Measurements from ENCODE around the gene ROS1.

The ROS1 gene

DNA sequence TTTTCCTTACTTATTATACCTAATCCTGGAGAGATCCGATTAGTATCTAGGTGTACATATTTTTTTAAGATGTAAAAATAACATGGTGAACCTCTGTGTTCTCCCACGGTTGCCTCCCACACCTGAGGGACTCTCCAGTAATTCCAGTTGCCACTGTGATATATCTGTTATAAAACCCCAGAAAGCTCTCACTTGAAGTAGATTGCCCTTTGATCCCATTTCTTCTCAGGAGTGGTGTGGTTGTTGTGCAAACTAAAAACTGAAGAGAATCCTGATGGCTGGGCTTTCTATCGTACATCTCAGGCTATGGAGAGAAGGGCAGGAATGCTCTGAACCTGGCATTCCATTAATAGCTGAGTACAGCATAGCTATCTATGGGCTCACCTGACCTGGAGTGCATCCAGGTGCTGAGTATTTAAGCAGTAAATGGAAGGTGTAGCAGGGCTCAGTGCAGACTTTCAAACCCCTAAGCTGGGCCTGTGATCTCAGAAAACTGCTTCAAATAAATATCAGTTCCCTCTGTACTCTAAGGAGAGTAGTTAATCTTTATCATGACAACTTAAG is 119.4 kb downstream of the ROS1 start:
- no peak for DNase-seq

DNA sequence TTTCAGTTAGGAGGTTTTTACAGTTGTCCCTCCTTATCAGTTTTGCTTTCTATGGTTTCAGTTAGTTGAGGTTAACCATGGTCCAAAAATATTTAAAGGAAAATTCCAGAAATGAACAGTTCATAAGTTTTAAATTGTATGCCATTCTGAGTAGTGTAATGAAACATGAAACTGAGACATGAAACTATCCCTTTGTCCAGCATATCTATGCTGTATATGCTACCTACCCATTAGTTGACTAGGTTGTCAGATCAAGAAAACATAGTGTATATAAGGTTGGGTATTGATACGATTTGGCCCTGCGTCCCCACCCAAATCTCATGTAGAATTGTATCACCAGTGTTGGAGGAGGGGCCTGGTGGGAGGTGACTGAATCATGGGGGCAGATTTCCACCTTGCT is 121.3 kb downstream of the ROS1 start:
- no peak for DNase-seq

DNA sequence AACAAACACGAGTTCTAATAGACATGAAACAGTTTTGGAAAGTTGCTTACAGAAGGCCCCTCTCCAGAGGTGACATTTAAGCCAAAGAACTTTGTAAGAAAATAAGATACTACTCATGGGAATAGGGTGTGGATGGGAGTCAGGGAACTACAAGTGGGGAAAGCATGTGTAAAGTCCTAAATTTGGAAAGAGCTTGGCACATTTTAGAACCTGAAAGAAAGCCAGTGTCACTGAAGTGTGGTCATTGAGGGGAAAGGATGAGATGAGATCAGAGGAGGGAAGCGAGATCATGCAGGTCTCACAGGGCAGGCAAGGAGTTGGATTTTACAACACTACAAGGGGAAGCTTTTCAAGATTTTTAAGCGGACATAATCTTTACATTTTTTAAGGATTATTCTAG is 122.4 kb downstream of the ROS1 start:
- no peak for DNase-seq

DNA sequence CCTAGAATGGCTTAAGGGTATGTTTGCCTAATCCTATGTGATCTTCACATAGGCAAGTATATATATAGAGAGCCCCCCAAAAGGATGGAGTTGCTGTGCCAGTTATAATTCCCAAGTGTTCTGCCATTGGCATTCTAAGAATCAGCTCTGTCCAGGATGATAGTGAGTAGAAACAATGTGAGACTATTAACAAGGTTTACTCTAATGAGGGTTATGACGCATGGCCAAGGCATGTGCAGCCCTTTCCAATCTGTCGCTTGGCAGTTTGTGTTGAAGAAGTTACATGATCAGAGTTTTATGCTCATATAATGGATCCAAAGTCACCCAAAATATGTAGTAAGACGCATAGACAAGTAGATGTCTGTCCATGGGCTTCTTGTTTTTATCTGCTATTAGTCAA is 126.8 kb downstream of the ROS1 start:
- DNase-seq = no peak

DNA sequence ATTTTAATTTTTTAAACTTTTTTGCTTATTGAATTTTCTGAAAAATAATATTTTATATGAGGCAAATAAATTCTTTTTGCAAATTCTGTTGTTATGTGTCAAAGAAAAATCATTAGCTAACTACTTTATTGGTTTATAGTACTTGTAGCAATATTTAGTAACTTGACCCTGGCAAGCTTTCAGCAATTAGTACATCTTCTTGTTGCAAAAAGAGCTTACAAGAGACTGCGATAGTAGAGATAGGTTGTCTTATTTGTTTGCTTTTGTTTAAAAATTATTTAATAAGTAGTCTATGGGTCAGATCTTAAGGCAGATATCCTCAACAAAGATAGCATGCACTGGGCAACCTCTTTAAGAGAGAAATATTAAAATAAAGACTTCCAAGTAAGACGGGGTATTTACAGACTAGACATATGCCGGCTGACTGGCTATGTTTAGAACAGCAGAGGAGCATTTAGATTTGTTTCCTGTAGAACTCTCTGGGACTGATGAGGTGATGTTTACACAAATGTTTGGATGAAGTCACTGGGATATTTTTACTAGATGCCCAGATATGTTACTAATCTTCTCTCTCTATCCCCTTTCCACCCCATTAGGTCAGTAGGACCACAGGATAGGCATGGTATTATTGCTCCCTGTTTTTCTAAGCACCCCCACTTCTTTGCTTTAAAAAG is 135.4 kb downstream of the ROS1 start:
- DNase-seq = no peak

DNA sequence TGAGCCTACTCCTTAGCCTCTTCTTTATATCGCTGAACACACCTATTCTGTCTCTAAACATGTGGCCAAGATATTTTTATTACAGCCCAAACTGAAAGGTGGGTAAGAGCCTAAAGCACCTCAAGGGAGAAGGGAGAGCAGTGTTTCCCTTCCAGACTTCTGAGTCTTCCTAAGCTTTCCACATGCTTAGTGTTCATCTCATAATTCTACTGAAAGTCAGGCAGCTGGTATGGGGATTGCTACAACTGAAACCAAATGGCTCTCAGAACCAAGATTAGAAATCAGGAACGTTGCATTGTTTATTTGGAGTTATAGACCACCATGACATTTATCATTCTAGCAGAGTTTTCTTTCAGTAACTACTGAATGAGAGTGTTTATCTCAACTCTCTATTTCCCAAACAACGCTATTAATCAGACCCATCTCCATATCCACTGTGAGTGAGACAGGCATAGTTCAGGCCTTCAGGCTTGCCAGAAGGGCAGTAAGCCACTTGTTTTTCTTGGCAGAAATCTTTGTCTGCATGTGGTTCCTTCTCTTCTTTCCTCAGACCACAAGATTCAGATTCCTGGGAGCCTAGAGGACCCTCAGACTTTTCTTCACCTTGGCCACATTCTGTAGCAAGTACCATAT is 137.5 kb downstream of the ROS1 start:
- DNase-seq = no peak

DNA sequence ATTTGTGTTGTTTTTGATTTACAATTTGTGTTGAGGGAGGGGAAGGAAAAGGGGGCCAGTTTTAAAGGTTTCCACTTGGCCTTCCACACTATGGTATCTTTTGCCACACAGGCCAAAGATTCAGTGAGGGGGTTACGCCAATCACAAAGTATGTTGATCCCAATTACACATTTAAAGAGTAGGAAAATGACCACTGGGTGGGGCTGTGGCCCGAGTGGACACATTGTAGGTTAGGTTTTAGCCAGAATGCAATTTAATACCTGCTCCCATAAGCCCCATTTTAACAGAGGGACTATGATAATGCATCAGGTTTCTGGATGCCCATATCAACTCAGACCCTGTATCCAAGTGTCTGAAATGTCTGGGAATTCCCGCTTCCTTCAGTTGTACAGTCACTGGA is 144.8 kb downstream of the ROS1 start:
- no peak for DNase-seq

DNA sequence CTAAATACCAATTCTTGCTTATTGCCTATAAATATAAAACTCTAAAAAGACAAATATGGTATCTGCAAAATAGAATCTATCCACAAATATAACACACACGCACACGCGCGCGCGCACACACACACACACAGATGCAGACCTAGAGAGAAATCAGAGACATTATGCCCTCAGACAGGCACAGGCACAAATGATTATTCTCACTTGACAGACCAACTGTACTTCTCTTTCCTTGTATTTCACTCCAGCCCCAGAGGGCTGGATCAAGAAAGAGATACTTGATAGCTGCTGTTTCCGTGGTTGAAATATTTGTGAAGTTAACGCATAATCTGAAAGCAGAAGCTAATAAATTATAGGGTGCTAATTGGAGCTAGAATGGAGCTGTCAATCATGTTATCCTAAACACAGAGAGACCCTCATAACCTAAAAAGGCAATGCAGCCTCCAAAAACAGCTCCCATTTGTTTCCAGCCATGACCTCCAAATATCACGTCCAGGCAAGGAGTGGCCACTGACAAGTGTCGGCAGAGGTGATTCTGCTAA is 148.9 kb downstream of the ROS1 start:
- DNase-seq = no peak

DNA sequence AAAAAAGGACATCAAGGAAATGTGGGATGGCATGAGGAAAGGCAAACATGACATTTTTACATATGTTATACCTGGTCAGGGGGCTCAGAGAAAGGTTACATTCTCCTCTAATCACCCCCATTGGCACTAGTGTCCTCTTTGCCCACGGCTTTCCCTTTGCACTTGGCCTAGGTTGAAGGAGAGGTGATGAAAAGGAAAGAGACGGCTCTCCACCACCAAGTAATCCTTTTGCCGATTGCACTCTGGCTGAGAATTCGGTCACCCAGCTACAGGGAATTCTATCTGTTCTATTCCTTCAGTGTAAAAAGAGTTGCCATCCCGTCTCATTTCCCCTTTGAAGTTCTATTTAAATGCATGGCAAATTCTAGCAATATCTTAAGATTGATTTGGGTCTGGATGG is 150.0 kb downstream of the ROS1 start:
- DNase-seq = no peak

DNA sequence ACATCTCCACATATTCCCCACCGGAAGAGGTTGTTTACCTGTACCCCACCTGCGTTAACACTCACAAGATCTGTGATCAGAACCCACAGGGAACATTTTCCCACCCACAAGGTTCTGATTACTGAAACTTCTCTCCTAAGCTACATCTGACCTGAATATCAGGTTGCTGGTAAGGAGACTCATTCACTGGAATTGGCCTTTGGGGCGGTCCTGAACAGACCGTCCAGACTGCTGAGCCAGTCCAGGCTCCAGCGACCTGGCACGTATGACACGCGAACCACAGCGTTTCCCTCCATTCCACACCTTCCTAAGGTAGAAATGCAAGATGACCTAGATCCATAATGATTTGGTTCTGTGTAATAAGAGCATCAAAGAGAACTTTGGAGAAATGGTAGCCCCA is 150.5 kb downstream of the ROS1 start:
- DNase-seq = no peak

DNA sequence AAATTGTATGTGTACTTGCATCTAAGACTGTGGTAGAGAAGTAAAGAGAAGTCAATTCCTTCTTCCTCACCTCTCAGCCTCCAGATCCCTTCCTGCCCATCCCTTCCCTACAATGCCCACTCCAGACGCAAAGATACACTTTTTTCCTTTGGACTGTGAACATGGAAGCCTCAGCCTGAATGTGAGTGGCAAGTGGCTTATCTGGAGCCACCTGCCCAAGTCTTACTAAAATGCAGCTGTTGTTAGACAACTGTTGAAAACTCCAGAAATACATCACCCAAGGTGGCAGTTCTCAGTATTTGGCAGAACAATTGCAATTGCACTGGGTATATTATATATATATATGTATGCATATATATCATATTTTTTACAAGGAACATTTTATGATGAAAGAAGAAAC is 152.9 kb downstream of the ROS1 start:
- DNase-seq = no peak

DNA sequence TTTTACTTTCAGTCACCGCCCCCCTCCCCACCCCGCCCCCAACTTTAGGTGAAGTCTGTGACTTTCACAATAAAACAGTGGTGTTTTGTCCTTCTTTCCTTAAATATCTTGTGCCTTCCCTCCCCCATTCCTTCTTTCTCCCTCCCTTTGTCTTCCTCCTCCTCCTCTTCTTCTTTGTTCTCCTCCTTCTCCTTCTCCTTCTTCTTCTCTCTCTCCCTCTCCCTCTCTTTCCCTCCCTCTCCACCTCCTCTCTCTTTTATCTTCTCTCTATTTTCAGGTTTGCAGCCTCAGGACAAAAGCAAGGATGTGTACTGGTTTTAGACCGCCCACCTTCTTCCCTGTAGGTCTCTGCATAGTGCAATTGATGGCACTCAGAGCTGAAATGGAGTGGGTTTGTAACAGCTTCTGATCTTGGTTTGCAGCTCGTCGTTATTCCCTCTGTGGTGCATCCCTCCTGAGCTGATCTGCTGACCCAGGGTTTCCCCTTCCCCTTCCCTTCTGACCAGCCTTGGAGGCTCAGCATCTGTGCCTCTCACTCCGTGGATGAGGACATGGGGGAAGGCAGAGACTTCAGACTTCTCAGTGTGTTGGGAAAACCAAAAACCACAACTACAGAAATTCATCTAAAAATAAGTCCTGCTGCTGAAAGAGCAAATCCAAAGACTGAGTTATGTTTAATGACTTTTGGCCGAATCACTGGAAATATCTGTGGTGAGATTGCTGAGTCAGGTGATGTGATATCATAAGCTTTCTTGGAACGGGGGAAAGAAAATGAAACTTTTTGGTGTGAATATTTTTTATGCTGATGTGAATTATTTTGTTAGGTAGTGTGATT is 153.5 kb downstream of the ROS1 start:
- DNase-seq = no peak

DNA sequence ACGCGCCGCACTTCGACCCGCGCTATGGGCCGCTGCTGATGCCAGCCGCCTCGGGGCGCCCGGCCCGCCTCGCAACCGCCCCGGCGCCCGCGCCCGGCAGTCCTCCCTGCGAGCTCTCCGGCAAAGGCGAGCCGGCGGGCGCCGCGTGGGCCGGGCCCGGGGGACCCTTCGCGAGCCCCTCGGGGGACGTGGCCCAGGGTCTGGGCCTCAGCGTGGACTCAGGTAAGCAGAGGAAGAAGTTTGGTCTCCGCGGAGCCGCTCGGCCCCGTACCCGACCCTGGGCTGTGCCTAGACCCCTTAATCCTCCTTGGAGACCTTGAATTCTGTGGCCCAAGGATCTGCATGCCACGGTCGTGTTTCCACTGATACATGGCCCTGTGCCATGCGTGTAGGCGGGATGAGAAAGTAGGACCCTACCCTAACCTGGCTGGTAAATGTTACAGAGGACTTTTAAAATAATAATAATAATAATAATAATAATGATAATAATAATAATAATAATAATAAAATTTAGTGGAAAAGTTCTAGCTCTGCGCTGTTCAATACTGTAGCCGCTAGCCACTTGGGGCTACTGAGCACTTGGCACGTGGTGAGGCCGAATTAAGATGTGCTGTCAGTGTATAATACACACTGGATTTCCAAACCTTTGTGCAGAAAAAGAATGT is 154.8 kb downstream of the ROS1 start:
- DNase-seq = no peak

DNA sequence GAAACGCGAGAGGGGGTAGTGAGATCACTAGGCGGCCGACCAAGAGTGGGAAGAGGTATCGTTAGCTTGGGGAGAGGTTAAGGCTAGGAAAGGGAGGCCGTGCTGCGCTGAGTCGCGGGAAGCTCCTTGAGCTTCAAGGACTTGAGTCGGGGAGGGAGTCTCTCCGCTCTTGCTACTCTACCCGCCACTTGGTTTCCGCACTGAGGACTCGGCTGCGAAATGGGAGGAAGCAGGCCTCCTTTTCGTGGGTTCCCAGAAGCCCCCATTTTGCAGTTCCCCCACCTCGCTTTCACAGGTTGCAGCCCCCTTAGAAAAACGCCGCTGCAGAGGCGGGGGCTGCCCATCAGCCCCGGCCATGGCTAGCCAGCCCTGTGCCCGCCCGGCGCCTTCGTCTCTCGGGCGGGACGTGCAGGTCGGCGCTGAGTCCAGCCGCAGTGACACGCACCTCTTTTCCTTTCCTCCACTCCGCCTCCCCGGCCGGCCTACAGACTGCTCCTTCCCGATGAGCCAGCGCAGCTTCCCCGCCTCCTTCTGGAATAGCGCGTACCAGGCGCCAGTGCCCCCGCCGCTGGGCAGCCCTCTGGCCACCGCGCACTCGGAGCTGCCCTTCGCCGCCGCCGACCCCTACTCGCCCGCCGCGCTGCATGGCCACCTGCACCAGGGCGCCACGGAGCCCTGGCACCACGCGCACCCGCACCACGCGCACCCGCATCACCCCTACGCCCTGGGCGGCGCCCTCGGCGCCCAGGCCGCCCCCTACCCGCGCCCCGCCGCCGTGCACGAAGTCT is 155.5 kb downstream of the ROS1 start:
- DNase-seq = no peak

DNA sequence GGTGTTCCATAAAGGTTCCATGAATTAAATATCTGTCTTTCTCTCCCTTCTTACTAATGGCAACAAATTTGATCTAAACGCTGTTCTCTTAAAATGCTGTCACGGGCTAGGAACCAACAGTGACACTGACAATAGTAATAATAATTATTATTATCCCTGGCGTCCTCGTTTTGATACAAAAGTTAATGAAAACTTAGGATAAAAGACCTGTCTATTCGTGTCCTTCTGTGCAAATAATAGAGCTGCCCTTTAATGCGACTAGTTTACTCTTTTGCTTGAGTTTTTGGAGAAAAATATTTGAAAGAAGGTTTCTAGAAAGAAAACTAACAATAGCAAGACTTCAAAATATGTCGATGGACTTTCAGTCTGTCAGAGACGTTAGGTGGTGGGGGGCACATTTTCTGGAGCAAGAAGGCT is 156.1 kb downstream of the ROS1 start:
- no peak for DNase-seq

DNA sequence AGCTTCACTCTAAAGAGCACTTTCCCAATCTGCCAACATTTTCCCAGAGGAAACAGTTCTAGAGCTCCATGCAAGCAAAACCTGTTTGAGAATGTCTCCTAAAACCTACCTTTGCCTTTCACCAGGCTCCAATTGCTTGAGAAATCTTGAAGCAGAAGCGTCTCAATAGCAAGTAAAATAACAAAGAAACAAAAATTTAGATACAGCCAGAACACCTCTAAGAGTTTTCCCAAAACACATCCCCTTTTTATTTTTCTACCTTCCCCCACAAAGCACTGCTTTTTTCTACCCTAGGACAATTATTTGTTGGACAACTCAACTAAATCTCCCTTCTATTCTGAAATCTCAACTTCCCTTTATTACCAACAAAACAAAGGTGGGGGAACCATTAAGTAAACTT is 156.8 kb downstream of the ROS1 start:
- DNase-seq = no peak

DNA sequence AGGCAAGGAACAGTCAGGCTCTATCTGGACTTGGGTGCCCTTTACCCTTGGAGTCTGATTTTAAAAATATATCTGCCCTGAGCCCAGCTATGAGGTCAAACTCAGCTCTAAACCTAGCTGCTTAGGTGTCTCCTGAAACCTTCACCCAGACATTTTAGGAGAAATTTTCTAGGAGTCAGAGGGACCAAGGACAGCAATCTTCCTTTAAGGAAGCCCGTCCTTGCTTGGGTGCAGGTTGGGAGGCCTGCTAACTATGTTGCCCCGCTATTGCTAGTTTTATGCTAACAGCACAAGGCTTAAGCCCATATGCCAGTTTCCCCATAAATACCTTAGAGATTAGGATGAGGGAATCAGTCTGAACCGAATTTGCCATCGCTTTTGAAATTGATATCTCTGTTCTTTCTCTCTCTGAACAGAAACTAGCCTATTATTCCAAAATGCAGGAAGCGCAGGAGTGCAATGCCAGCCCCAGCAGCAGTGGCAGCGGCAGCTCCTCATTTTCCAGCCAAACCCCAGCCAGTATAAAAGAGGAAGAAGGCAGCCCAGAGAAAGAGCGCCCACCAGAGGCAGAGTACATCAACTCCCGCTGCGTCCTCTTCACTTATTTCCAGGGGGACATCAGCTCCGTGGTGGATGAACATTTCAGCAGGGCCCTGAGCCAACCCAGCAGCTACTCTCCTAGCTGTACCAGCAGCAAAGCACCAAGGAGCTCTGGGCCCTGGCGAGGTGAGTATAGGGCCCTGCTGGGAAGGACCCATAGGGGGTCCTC is 157.8 kb downstream of the ROS1 start:
- no peak for DNase-seq

DNA sequence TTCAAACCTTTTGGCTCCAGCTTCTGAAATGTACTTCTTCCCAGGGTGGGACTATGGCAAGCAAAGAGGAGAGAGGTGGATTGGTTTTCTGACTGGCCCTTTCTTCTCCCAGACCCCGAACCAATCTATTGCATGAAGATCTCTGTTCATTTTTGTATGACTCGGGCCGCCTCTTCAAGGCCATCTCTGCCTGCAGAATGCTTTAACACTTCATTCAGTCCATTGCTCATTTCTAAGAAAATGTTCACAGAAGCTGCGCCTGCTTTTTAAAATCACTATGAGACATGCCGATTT is 158.7 kb downstream of the ROS1 start:
- no peak for DNase-seq

DNA sequence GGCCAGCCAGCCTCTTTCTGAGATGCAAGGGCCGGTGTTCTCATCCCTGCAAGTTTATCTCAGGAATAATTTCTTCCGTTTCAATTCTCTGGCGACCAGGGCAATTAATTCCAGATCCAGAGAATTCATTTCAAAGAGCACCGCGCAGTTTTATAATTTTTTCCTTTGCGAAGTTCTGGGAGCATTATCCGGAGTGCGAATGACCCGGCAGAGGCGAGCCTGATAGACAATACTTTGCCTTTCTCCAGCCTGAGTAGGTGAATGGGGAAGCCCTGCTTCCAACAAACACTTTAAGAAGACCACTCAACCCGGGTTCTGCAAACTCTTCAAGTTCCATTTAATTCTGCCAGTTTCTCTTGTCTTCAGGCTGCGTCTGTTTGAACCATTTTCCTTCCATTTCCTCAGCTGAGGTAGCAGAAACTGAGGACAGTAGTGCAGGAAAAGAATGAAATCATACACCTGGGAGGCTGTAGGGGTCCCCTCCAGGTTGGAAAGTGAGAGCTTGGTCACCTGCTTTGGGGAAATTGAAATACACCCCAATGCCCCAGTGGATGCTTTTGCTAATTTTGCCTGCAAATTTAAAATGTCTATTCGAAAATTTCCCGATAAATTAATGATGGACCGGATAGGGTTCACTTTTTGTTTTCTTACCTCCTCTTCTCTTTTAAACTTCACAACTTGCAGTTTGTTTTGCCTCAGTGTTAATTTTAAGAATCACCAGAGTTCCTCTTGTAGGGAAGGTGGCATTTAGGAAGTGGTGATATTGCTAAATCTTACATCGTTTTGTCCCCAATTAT is 159.3 kb downstream of the ROS1 start:
- no peak for DNase-seq

DNA sequence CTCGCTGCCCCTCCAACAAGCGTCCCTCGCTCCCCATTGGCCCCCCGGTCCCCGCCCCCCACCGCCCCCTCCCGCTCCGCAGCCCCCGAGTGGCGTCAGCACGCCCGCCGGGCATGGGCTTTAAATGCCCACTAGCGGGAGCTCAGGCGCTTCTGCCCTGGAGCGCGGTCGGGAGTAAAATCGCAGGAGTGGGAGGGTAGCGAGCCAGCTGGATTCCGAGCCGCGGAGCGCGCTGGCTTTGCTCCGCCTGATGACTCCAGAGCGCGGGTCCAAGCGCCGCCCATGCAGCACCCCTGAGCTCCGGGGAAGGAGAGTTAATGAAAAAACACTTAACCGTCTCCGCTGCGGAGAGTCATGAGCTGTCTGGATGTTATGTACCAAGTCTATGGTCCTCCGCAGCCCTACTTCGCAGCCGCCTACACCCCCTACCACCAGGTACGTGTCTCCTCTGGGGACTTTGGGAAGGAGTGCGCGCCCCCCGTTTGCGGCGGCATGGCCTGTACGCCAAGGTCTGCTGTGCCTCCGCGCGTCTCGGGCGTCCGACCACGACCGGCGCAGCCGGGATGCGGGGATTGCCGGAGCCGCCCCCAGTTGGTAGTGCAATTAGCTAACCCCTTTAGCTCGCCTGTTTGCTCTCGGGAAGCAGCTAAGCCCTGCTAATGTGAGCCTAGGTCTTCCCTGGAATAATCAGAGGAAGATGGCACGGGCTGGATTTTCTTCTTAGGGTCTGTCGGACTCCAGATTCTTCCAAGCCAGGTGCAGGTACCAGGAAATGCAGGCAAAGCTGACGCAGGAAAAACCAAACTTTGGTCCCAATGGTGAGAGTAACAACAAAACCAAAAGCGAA is 160.1 kb downstream of the ROS1 start, which contains the start of gene VGLL2:
Gene VGLL2, plus strand, starts transcription at position 149 of the 847 bp plus-strand sequence. Its CDS starts 206 bp downstream, at position 355.
- DNase-seq = no peak
